Gastroesophageal sphincter (tissue), 4 donors: ENCODE data around the gene SLC24A1. TPM values are rescaled to one million over a fixed set of nuclear protein-coding genes. Genes with fewer than 3 reads are reported as not detected.

Source experiments
- ATAC-seq: fragments of 150-250 bp; one replicate; pipeline ENCODE4 v1.9.1; 2016; ENCODE audit warnings: mild to moderate bottlenecking, moderate library complexity
- H3K27ac ChIP-seq, 4 donors: fragments of 200-600 bp; sonication (generic) in 3 of 4; 1 replicate in 3 of 4; 2 replicates in 1 of 4; pipeline ENCODE4 v1.5.1; 2016 to 2019
- H3K27me3 ChIP-seq: fragments of 200-600 bp; sonication (generic); one replicate; pipeline ENCODE4 v1.5.1; 2019
- H3K36me3 ChIP-seq, 2 donors: fragments of 200-600 bp; sonication (generic); one replicate each; pipeline ENCODE4 v1.5.1; 2019; ENCODE audit warnings: control low read depth in 1 of 2
- H3K4me1 ChIP-seq, 3 donors: fragments of 200-600 bp; sonication (generic); 1 replicate in 2 of 3; 2 replicates in 1 of 3; pipeline ENCODE4 v1.5.1; 2016 to 2019; ENCODE audit warnings: control low read depth in 2 of 3
- H3K4me3 ChIP-seq, 2 donors: fragments of 200-600 bp; sonication (generic); one replicate each; pipeline ENCODE4 v1.5.1; 2019; ENCODE audit warnings: mild to moderate bottlenecking in 1 of 2, moderate library complexity in 1 of 2
- H3K9me3 ChIP-seq, 3 donors: fragments of 200-600 bp; sonication (generic); one replicate each; pipeline ENCODE4 v1.5.1; 2017 to 2019; ENCODE audit warnings: control low read depth in 2 of 3
- EP300 ChIP-seq: sonication (generic); formaldehyde crosslinking; IDR thresholded peaks from one replicate; pipeline ENCODE4 v1.6.1; 2017; ENCODE audit warnings: antibody characterized with exemption, mild to moderate bottlenecking
- POLR2A ChIP-seq, 2 donors: fragments of 450-650 bp; IDR thresholded peaks; one replicate each; pipeline ENCODE4 v1.6.1; 2017; ENCODE audit warnings: antibody characterized with exemption in 2 of 2, mild to moderate bottlenecking in 2 of 2, moderate library complexity in 1 of 2
- POLR2AphosphoS5 ChIP-seq: sonication (generic); formaldehyde crosslinking; IDR thresholded peaks from one replicate; pipeline ENCODE4 v1.6.1; 2017; ENCODE audit warnings: antibody characterized with exemption
- WGBS, 2 donors: methylation state at CpG; one replicate each; pipeline ENCODE4 v1.1.5; 2018; ENCODE audit warnings: low coverage in 1 of 2; 5-methylcytosine and 5-hydroxymethylcytosine counted together
- total RNA-seq, 4 donors: library from RNA; depleted of rRNA; stranded (reverse); fragments of >200 nt; gene quantifications; one replicate each; pipeline ENCODE4 v1.1.0, GENCODE V29; 2016
- TF ChIP-seq, protein P1 (sequence below), 4 experiments: fragments of 200-600 bp in 2 of 4; fragments of 450-650 bp in 2 of 4; sonication (generic) in 1 of 4; IDR thresholded peaks; one replicate each; pipeline ENCODE4 v1.5.1; 2017 to 2019; ENCODE audit warnings: antibody characterized with exemption in 4 of 4, mild to moderate bottlenecking in 2 of 4, moderate library complexity in 2 of 4

SLC24A1 gene
- total RNA-seq, 4 donors from 2014 or later: 2.7 to 4.6 (median 3.9) TPM

DNA sequence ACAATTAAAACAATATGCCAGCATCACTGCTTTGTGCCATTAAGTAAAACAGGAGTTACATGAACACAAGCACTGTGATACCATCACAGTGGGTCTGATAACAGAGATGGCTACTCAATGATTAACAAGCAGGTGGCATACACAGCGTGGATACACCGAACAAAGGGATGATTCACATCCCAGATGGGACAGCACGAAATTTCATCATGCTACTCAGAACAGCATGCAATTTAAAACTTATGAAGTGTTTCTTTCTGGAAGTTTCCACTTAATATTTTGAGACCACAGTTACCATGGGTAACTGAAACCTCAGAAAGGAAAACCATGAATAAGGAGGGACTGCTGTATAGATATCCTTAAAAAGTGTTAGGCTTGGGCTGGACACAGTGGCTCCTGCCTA is 44.5 kb downstream of the SLC24A1 start:
- Histone ChIP-seq H3K36me3 (peaks cover under 1 to 99% of the 10 kb centered on the region in 2 donors), H3K27me3 (no peaks in the 10 kb centered on the region), H3K27ac (no peak overlapping the region), H3K4me3 (no peak overlapping the region), H3K9me3 (no peaks in the 10 kb centered on the region), H3K4me1 (no peaks in the 10 kb centered on the region)
- WGBS, 2 donors: 63 to 74% methylated on average over 3 of the region's 3 CpGs
- no peak for TF ChIP-seq POLR2AphosphoS5
- no peak for TF ChIP-seq POLR2A (IDR thresholded peaks at IDR 0.05)
- TF ChIP-seq, protein P1, sequence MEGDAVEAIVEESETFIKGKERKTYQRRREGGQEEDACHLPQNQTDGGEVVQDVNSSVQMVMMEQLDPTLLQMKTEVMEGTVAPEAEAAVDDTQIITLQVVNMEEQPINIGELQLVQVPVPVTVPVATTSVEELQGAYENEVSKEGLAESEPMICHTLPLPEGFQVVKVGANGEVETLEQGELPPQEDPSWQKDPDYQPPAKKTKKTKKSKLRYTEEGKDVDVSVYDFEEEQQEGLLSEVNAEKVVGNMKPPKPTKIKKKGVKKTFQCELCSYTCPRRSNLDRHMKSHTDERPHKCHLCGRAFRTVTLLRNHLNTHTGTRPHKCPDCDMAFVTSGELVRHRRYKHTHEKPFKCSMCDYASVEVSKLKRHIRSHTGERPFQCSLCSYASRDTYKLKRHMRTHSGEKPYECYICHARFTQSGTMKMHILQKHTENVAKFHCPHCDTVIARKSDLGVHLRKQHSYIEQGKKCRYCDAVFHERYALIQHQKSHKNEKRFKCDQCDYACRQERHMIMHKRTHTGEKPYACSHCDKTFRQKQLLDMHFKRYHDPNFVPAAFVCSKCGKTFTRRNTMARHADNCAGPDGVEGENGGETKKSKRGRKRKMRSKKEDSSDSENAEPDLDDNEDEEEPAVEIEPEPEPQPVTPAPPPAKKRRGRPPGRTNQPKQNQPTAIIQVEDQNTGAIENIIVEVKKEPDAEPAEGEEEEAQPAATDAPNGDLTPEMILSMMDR (IDR thresholded peaks at IDR 0.05): no peak
- no peak for TF ChIP-seq EP300
- ATAC-seq: no peak

DNA sequence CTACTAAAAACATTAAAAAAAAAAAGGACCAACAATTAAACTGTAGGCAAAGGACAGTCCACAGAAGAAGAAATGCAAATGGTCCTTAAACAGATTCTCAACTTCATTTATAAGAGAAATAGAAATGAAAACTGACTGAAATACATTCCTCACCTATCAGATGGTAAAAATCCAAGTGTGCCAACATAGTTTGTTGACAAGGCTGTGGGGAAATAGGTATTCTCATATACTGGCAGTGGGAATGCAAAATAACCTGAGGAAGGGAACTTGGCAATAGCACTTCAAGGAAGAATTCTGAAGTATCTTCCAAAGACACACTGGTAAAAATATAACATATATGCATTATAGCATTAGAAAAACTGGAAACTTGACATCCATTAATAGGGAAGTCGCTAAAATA is 53.8 kb downstream of the SLC24A1 start:
- WGBS, 2 donors: 67% methylated on average over 1 of the region's 1 CpG; no CpG with 5 or more reads in 1 of the 2 donors
- ATAC-seq: no peak
- Histone ChIP-seq H3K4me1 (no peaks in the 10 kb centered on the region), H3K4me3 (no peak overlapping the region), H3K27me3 (no peaks in the 10 kb centered on the region), H3K27ac (no peak overlapping the region), H3K36me3 (peaks cover 4 to 58% of the 10 kb centered on the region in 2 donors), H3K9me3 (no peaks in the 10 kb centered on the region)
- TF ChIP-seq POLR2A (IDR thresholded peaks at IDR 0.05) (no peak), EP300 (no peak), POLR2AphosphoS5 (no peak)
- TF ChIP-seq, protein P1 (IDR thresholded peaks at IDR 0.05): no peak

- Histone ChIP-seq H3K27me3 (no peaks in the 10 kb centered on the region), H3K9me3 (no peaks in the 10 kb centered on the region), H3K4me1 (no peaks in the 10 kb centered on the region), H3K27ac (no peak overlapping the region), H3K36me3 (peaks cover 4 to 52% of the 10 kb centered on the region in 2 donors), H3K4me3 (no peak overlapping the region)
- WGBS, 2 donors: 90 to 93% methylated on average over 2 of the region's 2 CpGs
- TF ChIP-seq POLR2AphosphoS5: no peak
- TF ChIP-seq, protein P1 (IDR thresholded peaks at IDR 0.05): no peak
- ATAC-seq: no peak
Observed at GRCh38 chr15:65676123-65676522, 54.4 kb downstream of the SLC24A1 start.

DNA sequence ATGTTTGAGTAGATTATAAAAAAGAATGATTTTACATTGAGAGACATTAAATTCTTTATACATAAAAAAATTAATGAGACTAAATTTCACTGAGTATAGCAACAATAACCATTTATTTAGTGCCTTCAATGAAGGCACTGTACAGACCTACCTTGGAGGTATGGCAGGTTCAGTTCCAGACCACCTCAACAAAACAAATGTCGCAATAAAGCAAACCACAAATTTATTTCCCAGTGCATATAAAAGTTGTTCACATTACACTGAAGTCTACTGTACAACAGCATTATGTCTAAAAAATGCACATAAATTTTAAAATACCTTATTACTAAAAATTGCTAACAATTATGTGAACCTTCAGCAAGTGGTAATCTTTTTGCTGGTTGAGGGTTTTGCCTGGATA is 58.8 kb downstream of the SLC24A1 start:
- H3K27ac ChIP-seq: no peak overlapping the region
- 90 to 100% methylated on average over 1 of the region's 1 CpG for WGBS, 2 donors
- no peak for ATAC-seq
- TF ChIP-seq, protein P1 (IDR thresholded peaks at IDR 0.05): no peak
- TF ChIP-seq POLR2A (IDR thresholded peaks at IDR 0.05) (no peak), POLR2AphosphoS5 (no peak), EP300 (no peak)
- H3K4me3 ChIP-seq: no peak overlapping the region
- no peaks in the 10 kb centered on the region for H3K4me1 ChIP-seq
- peaks cover 0 to 8% of the 10 kb centered on the region in 2 donors for H3K36me3 ChIP-seq
- no peaks in the 10 kb centered on the region for H3K9me3 ChIP-seq
- no peaks in the 10 kb centered on the region for H3K27me3 ChIP-seq

GRCh38 chr15:65682404-65682911 is 60.7 kb downstream of the SLC24A1 start:
- WGBS, 2 donors: 86 to 95% methylated on average over 2 of the region's 2 CpGs
- Histone ChIP-seq H3K4me3 (no peak overlapping the region), H3K27ac (no peak overlapping the region), H3K27me3 (no peaks in the 10 kb centered on the region), H3K4me1 (no peaks in the 10 kb centered on the region), H3K9me3 (no peaks in the 10 kb centered on the region), H3K36me3 (no peaks in the 10 kb centered on the region)
- no peak for TF ChIP-seq POLR2A (IDR thresholded peaks at IDR 0.05)
- no peak for TF ChIP-seq EP300
- TF ChIP-seq, protein P1 (IDR thresholded peaks at IDR 0.05): no peak
- no peak for TF ChIP-seq POLR2AphosphoS5
- ATAC-seq: no peak
